HCT116 (cell line): Measurements from ENCODE around the gene FGF18. TPM values are rescaled to one million over a fixed set of nuclear protein-coding genes. Genes with fewer than 3 reads are reported as not detected.

Experiments
- ATAC-seq: fragments of 200-7000 bp; cut with Tn5 transposase; 2 replicates; pipeline ENCODE4 v1.9.1; 2020; ENCODE audit warnings: mild to moderate bottlenecking, moderate library complexity
- BruUV-seq: library from RNA; stranded (reverse); fragments of 400-500 nt; replicated peaks from 2 replicates; lab custom pipeline; 2021; lab: Mats Ljungman, UMichigan
- CTCF ChIA-PET: fragments of 300-600 bp; sonication (Branson Sonifier 250); formaldehyde crosslinking; loops from one replicate; lab custom pipeline; 2021; ENCODE audit warnings: antibody characterized with exemption; lab: Charles Lee
- POLR2A ChIA-PET: fragments of 300-600, 350-600 bp; sonication (Branson Sonifier 250); formaldehyde crosslinking; loops from one replicate; lab custom pipeline; 2021; ENCODE audit warnings: antibody characterized with exemption; lab: Charles Lee
- RAD21 ChIA-PET, 2 experiments: fragments of 300-600 bp; sonication (Branson Sonifier 250); formaldehyde crosslinking; loops; one replicate each; lab custom pipeline; 2023; ENCODE audit warnings: low total read pairs in 2 of 2; ENCODE audit not compliant: uncharacterized antibody in 2 of 2, unreplicated experiment in 2 of 2, low non-redundant PET in 1 of 2; lab: Charles Lee
- DNase-seq: peaks from one replicate; pipeline ENCODE4 v3.0.0-alpha.2; 2010; ENCODE audit warnings: low read depth, low spot score
- H2AFZ ChIP-seq: fragments of 200-600 bp; shearing (Covaris generic), sonication (generic); 2 replicates; pipeline ENCODE4 v1.6.1; 2017; ENCODE audit warnings: low read depth, mixed run types, mixed read lengths, antibody characterized with exemption, low read length; ENCODE audit not compliant: poor library complexity, severe bottlenecking
- H3K27ac ChIP-seq: 2 replicates; pipeline ENCODE4 v1.5.1; 2012; ENCODE audit warnings: low read depth, low read length
- H3K27me3 ChIP-seq: fragments of 200-600 bp; sonication (generic); 2 replicates; pipeline ENCODE4 v1.6.1; 2016; ENCODE audit warnings: mixed run types, low read length, mixed read lengths; ENCODE audit not compliant: insufficient read depth
- H3K36me3 ChIP-seq, 2 experiments: fragments of 200-500 bp in 1 of 2; fragments of 200-600 bp in 1 of 2; sonication (Bioruptor generic) in 1 of 2; sonication (generic) in 1 of 2; 2 replicates each; pipeline versions ENCODE4 v1.5.1 to v1.6.1; 2014 to 2016; ENCODE audit warnings: low read length in 2 of 2, inconsistent platforms in 1 of 2, mixed read lengths in 1 of 2, mixed run types in 1 of 2; ENCODE audit not compliant: insufficient read depth in 2 of 2, control insufficient read depth in 1 of 2
- H3K4me1 ChIP-seq, 2 experiments: fragments of 200-600 bp in 1 of 2; sonication (generic) in 1 of 2; 2 replicates each; pipeline versions ENCODE4 v1.5.1 to v1.6.1; 2012 to 2017; ENCODE audit warnings: low read length in 2 of 2, inconsistent platforms in 1 of 2, mild to moderate bottlenecking in 1 of 2, mixed read lengths in 1 of 2, mixed run types in 1 of 2, moderate library complexity in 1 of 2; ENCODE audit not compliant: insufficient read depth in 2 of 2, control insufficient read depth in 1 of 2
- H3K4me2 ChIP-seq: fragments of 200-600 bp; sonication (generic); 2 replicates; pipeline ENCODE4 v1.6.1; 2017; ENCODE audit warnings: mixed run types, low read length, mixed read lengths
- H3K4me3 ChIP-seq, 2 experiments: fragments of 200-600 bp in 1 of 2; sonication (generic) in 1 of 2; replicated peaks in 1 of 2; 2 replicates each; pipeline ENCODE4 v1.5.1; 2011 to 2016; ENCODE audit warnings: low read length in 2 of 2, control low read depth in 1 of 2, low read depth in 1 of 2, mild to moderate bottlenecking in 1 of 2, mixed read lengths in 1 of 2, mixed run types in 1 of 2
- H3K79me2 ChIP-seq: fragments of 200-600 bp; sonication (generic); 2 replicates; pipeline ENCODE4 v1.6.1; 2017; ENCODE audit warnings: mild to moderate bottlenecking, mixed run types, low read length, moderate library complexity, mixed read lengths; ENCODE audit not compliant: insufficient read depth
- H3K9ac ChIP-seq: fragments of 200-600 bp; sonication (generic); 2 replicates; pipeline ENCODE4 v1.6.1; 2016; ENCODE audit warnings: low read length, mixed read lengths
- H3K9me2 ChIP-seq: fragments of 200-600 bp; sonication (generic), shearing (Covaris generic); 2 replicates; pipeline ENCODE4 v1.6.1; 2017; ENCODE audit warnings: mixed run types, mild to moderate bottlenecking, moderate library complexity; ENCODE audit not compliant: insufficient read depth
- H3K9me3 ChIP-seq, 2 experiments: fragments of 200-500 bp in 1 of 2; fragments of 200-600 bp in 1 of 2; sonication (Bioruptor generic) in 1 of 2; sonication (generic) in 1 of 2; 2 replicates each; pipeline ENCODE4 v1.6.1; 2014 to 2017; ENCODE audit warnings: low read length in 2 of 2, mixed read lengths in 2 of 2, inconsistent platforms in 1 of 2, low read depth in 1 of 2, mild to moderate bottlenecking in 1 of 2, mixed run types in 1 of 2, moderate library complexity in 1 of 2; ENCODE audit not compliant: control insufficient read depth in 1 of 2, insufficient read depth in 1 of 2
- H4K20me1 ChIP-seq: fragments of 200-600 bp; sonication (generic), shearing (Covaris generic); 2 replicates; pipeline ENCODE4 v1.6.1; 2017; ENCODE audit warnings: mixed run types, mild to moderate bottlenecking, moderate library complexity; ENCODE audit not compliant: insufficient read depth
- ELF1 ChIP-seq: IDR thresholded peaks from 2 replicates; pipeline ENCODE4 v1.6.1; 2012; ENCODE audit warnings: low read depth, borderline replicate concordance
- EZH2 ChIP-seq: fragments of 200-600 bp; sonication (generic); IDR thresholded peaks from 2 replicates; pipeline ENCODE4 v1.6.1; 2017; ENCODE audit warnings: antibody characterized with exemption, mixed run types
- FOSL1 ChIP-seq: IDR thresholded peaks from 2 replicates; pipeline ENCODE4 v1.6.1; 2012; ENCODE audit warnings: low read depth
- JUND ChIP-seq: IDR thresholded peaks from 2 replicates; pipeline ENCODE4 v1.6.1; 2012
- POLR2A ChIP-seq: IDR thresholded peaks from 2 replicates; pipeline ENCODE4 v1.7.0; 2011; ENCODE audit warnings: borderline replicate concordance; ENCODE audit not compliant: insufficient read depth, insufficient read length; ENCODE audit errors: extremely low read depth
- POLR2AphosphoS5 ChIP-seq: IDR thresholded peaks from 2 replicates; pipeline ENCODE4 v1.6.1; 2011; ENCODE audit warnings: mild to moderate bottlenecking, low read depth, low read length, moderate library complexity
- RAD21 ChIP-seq: IDR thresholded peaks from 2 replicates; pipeline ENCODE4 v1.6.1; 2012; ENCODE audit warnings: low read depth, mild to moderate bottlenecking
- SIN3A ChIP-seq: IDR thresholded peaks from 2 replicates; pipeline ENCODE4 v1.6.1; 2012; ENCODE audit warnings: low read depth
- TCF7L2 ChIP-seq: IDR thresholded peaks from 2 replicates; pipeline ENCODE4 v1.7.0; 2011; ENCODE audit warnings: borderline replicate concordance, inconsistent platforms; ENCODE audit not compliant: insufficient read depth, insufficient read length; ENCODE audit errors: extremely low read depth
- YY1 ChIP-seq: IDR thresholded peaks from 2 replicates; pipeline ENCODE4 v1.6.1; 2011; ENCODE audit warnings: low read length, low read depth, moderate library complexity, mild to moderate bottlenecking; ENCODE audit not compliant: insufficient replicate concordance; ENCODE audit errors: extremely low read depth
- intact Hi-C: fragments of 100-400 bp; cut with micrococcal nuclease; formaldehyde crosslinking; loops from 2 replicates; pipeline ENCODE4 v1.10.0; 2022
- total RNA-seq: library from RNA; stranded (reverse); gene quantifications from one replicate; pipeline ENCODE4 v1.2.1, GENCODE V29; 2021; ENCODE audit not compliant: unreplicated experiment
- TF ChIP-seq, protein P1 (sequence below): IDR thresholded peaks from 2 replicates; pipeline ENCODE4 v1.6.1; 2011; ENCODE audit warnings: mild to moderate bottlenecking, low read length, moderate library complexity; ENCODE audit not compliant: insufficient replicate concordance; ENCODE audit errors: extremely low read depth

The FGF18 gene
- total RNA-seq, 1 experiment from 2014 or later, result 0.96 TPM

DNA sequence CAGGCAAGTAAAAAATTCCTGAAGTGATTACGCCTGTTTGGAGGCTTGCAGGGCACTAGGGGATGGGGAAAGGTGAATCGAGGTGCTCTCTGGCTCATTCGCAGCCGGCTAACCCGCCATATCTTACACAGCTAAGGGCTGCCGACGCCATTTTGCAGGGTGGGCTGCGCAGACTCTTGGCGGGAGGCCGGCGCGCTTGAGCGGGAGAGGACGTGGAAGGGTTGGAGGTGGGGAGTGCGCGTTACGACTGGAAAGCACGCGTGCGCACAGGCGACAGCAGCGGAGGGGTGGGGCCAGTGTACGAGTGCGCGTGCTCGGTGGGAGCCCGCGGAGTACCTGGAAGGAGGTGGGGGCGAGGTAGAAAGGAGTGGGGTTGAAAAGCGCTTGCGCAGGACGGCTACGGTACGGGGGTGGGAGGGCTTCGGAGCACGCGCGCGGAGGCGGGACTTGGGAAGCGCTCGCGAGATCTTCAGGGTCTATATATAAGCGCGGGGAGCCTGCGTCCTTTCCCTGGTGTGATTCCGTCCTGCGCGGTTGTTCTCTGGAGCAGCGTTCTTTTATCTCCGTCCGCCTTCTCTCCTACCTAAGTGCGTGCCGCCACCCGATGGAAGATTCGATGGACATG is 32.0 kb upstream of the FGF18 start, which contains the start of gene NPM1:
Gene NPM1, plus strand, starts transcription at position 505 of the 625 bp plus-strand sequence. Its CDS starts 100 bp downstream, at position 605.
- Histone ChIP-seq H3K4me2 (peak within 1 kb of the TSS; percentile 91), H3K27me3 (no peaks in the 10 kb centered on the region), H3K27ac (peak within 1 kb of the TSS; percentile 90), H3K79me2 (peaks cover 48% of the 10 kb centered on the region), H3K9ac (peak within 1 kb of the TSS; percentile 88), H4K20me1 (peaks cover 39% of the 10 kb centered on the region), H3K4me1 (peaks cover 17 to 48% of the 10 kb centered on the region in 2 experiments), H3K9me3 (no peaks in the 10 kb centered on the region), H3K36me3 (peaks cover 23 to 40% of the 10 kb centered on the region in 2 experiments), H3K4me3 (peak within 1 kb of the TSS; percentile 75 to 80), H3K9me2 (no peaks in the 10 kb centered on the region), H2AFZ (no peak within 1 kb of the TSS)
- ChIA-PET POLR2A (interaction anchor here (0.8 to 1.5 kb wide), 6 partner anchors 12 to 199 kb away, joined by 3 to 12 read pairs (median 6); partner anchors contain the start of gene FGF18), CTCF (interaction anchor here (1.5 kb wide), 1 partner anchor 22 kb away, joined by 4 read pairs; no protein-coding TSS in a partner anchor), RAD21 (interaction anchor here in 1 of 2 experiments (0.6 kb wide), 1 partner anchor 14 kb away, joined by 3 read pairs; no protein-coding TSS in a partner anchor)
- DNase-seq (peak; percentile 98), ATAC-seq (peak; percentile 85)
- TF ChIP-seq JUND (no peak), POLR2AphosphoS5 (peak; percentile 97), SIN3A (no peak), ELF1 (no peak), FOSL1 (no peak), POLR2A (peak; percentile 98), TCF7L2 (peak; percentile 54), EZH2 (no peak), RAD21 (no peak), YY1 (peak; percentile 97)
- TF ChIP-seq, protein P1, sequence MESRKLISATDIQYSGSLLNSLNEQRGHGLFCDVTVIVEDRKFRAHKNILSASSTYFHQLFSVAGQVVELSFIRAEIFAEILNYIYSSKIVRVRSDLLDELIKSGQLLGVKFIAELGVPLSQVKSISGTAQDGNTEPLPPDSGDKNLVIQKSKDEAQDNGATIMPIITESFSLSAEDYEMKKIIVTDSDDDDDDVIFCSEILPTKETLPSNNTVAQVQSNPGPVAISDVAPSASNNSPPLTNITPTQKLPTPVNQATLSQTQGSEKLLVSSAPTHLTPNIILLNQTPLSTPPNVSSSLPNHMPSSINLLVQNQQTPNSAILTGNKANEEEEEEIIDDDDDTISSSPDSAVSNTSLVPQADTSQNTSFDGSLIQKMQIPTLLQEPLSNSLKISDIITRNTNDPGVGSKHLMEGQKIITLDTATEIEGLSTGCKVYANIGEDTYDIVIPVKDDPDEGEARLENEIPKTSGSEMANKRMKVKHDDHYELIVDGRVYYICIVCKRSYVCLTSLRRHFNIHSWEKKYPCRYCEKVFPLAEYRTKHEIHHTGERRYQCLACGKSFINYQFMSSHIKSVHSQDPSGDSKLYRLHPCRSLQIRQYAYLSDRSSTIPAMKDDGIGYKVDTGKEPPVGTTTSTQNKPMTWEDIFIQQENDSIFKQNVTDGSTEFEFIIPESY, result peak; percentile 93
- intact Hi-C loops, result no loop called here
- no TSS peak for BruUV-seq
